HepG2 (cell line): ENCODE data around the gene PXT1. TPM values are rescaled to one million over a fixed set of nuclear protein-coding genes. Genes with fewer than 3 reads are reported as not detected.

Experiments
- CCDC6 ChIP-seq: sonication (generic); formaldehyde crosslinking; IDR thresholded peaks from 2 replicates; pipeline ENCODE4 v1.8.1; 2022; ENCODE audit warnings: mild to moderate bottlenecking, missing genetic modification reagents, moderate library complexity
- CEBPZ ChIP-seq: IDR thresholded peaks from 2 replicates; pipeline ENCODE4 v1.6.1; 2012; ENCODE audit warnings: low read length, improper control_type of control experiment
- FOSL1 ChIP-seq: sonication (generic); formaldehyde crosslinking; IDR thresholded peaks from 2 replicates; pipeline ENCODE4 v1.9.0; 2021; ENCODE audit warnings: missing genetic modification reagents, borderline replicate concordance
- GABPA ChIP-seq, 2 experiments: IDR thresholded peaks; 2 replicates each; pipeline ENCODE4 v1.6.1; 2011 to 2016; ENCODE audit warnings: low read depth in 2 of 2, low read length in 1 of 2, missing biosample characterization in 1 of 2, missing genetic modification characterization in 1 of 2
- MYNN ChIP-seq: sonication (generic); formaldehyde crosslinking; IDR thresholded peaks from 2 replicates; pipeline ENCODE4 v1.4.0; 2020; ENCODE audit warnings: mild to moderate bottlenecking, low read depth, missing genetic modification reagents
- PPARG ChIP-seq: conservative IDR thresholded peaks from 2 replicates; pipeline ENCODE4 v1.6.1; 2016; ENCODE audit warnings: missing biosample characterization, missing genetic modification reagents
- SAFB2 ChIP-seq: sonication (generic); formaldehyde crosslinking; IDR thresholded peaks from 2 replicates; pipeline ENCODE4 v1.5.1; 2020; ENCODE audit warnings: missing genetic modification reagents, low read depth, mild to moderate bottlenecking, borderline replicate concordance
- SOX5 ChIP-seq: IDR thresholded peaks from 2 replicates; pipeline ENCODE4 v1.6.1; 2016; ENCODE audit warnings: borderline replicate concordance
- STAG1 ChIP-seq: sonication (generic); formaldehyde crosslinking; IDR thresholded peaks from 2 replicates; pipeline ENCODE4 v1.4.0; 2020; ENCODE audit warnings: missing genetic modification reagents
- TGIF2 ChIP-seq: IDR thresholded peaks from 2 replicates; pipeline ENCODE4 v1.6.1; 2016; ENCODE audit warnings: control low read depth, missing compliant biosample characterization
- ZBTB20 ChIP-seq: sonication (generic); formaldehyde crosslinking; IDR thresholded peaks from 2 replicates; pipeline ENCODE4 v1.8.1; 2023; ENCODE audit warnings: missing genetic modification reagents, low read depth, mild to moderate bottlenecking, borderline replicate concordance
- ZBTB25 ChIP-seq: IDR thresholded peaks from 2 replicates; pipeline ENCODE4 v1.6.1; 2018; ENCODE audit warnings: missing genetic modification reagents
- ZHX2 ChIP-seq, 2 experiments: sonication (generic) in 1 of 2; formaldehyde crosslinking in 1 of 2; IDR thresholded peaks; 2 replicates each; pipeline versions ENCODE4 v1.6.1 to v1.9.0; 2014 to 2022; ENCODE audit warnings: antibody characterized with exemption in 1 of 2, borderline replicate concordance in 1 of 2, inconsistent platforms in 1 of 2, low read depth in 1 of 2, missing genetic modification reagents in 1 of 2
- ZNF205 ChIP-seq: IDR thresholded peaks from 2 replicates; pipeline ENCODE4 v1.6.1; 2018; ENCODE audit warnings: missing biosample characterization, missing genetic modification reagents
- ZNF670 ChIP-seq: sonication (generic); formaldehyde crosslinking; IDR thresholded peaks from 2 replicates; pipeline ENCODE4 v1.8.0; 2022; ENCODE audit warnings: mild to moderate bottlenecking, missing genetic modification reagents, borderline replicate concordance
- ZNF749 ChIP-seq: sonication (generic); formaldehyde crosslinking; IDR thresholded peaks from 2 replicates; pipeline ENCODE4 v1.8.0; 2022; ENCODE audit warnings: mild to moderate bottlenecking, missing genetic modification reagents, moderate library complexity, borderline replicate concordance
- ZNF878 ChIP-seq: sonication (generic); formaldehyde crosslinking; IDR thresholded peaks from 2 replicates; pipeline ENCODE4 v1.8.1; 2023; ENCODE audit warnings: mild to moderate bottlenecking, missing genetic modification reagents, moderate library complexity
- polyA plus RNA-seq, 8 experiments: library from polyadenylated mRNA; depleted of rRNA in 3 of 8; stranded (reverse) in 7 of 8; unstranded in 1 of 8; fragments of >200 nt; fragmentation: Illumina TruSeq in 4 of 8; extraction: Trizol in 4 of 8; gene quantifications; 2 replicates each; pipeline versions ENCODE4 v1.2.1 to v1.2.3, GENCODE V29; 2011 to 2016; ENCODE audit warnings: low read depth in 4 of 8, missing spikeins in 1 of 8, mixed read lengths in 1 of 8; ENCODE audit not compliant: insufficient read depth in 1 of 8
- total RNA-seq, 5 experiments: library from RNA; depleted of rRNA; stranded (reverse); fragments of >200 nt; fragmentation: Illumina TruSeq; extraction: Trizol; gene quantifications; 2 replicates each; pipeline ENCODE4 v1.2.3, GENCODE V29; 2016; ENCODE audit warnings: low read depth in 1 of 5

Gene PXT1
- total and polyA plus RNA-seq, 2 of the 13 experiments (the other 11 are each of a cell fraction or from before 2014, with no cell fraction given), result 0.04 TPM; not detected in 1

GRCh38 chr6:36443471-36444428 lies 1.1 kb upstream of the PXT1 start (continued):
- TF ChIP-seq ZHX2 (IDR thresholded peaks at IDR 0.05; ENCODE audit: low read depth) (no peak), ZHX2 (CRISPR knock-in tag; IDR thresholded peaks at IDR 0.05; ENCODE audit: borderline replicate concordance) (no peak), FOSL1 (CRISPR knock-in tag) (no peak), MYNN (CRISPR knock-in tag) (peak; percentile 92; the same call in 1 of the 2 replicates), ZBTB25 (peak; percentile 65), SAFB2 (CRISPR knock-in tag) (no peak), ZNF749 (CRISPR knock-in tag) (0 out of 2 replicates have a peak, but pooled peaks have one; percentile 5), SOX5 (CRISPR knock-in tag) (no peak), PPARG (CRISPR knock-in tag) (0 out of 2 replicates have a peak, but pooled peaks have one; percentile 26), ZNF670 (CRISPR knock-in tag) (no peak), STAG1 (no peak), ZNF205 (CRISPR knock-in tag) (0 out of 2 replicates have a peak, but pooled peaks have one; percentile 56), ZNF878 (CRISPR knock-in tag) (0 out of 2 replicates have a peak, but pooled peaks have one; percentile 39), CEBPZ (no peak), ZBTB20 (CRISPR knock-in tag) (no peak), TGIF2 (CRISPR knock-in tag) (0 out of 2 replicates have a peak, but pooled peaks have one; percentile 51), CCDC6 (CRISPR knock-in tag) (no peak), GABPA (IDR thresholded peaks at IDR 0.05; ENCODE audit: low read depth, low read length) (peak; percentile 22; the same call in 1 of the 2 replicates), GABPA (CRISPR knock-in tag; IDR thresholded peaks at IDR 0.05; ENCODE audit: low read depth) (peak; percentile 80)
